ENCODE data around the gene ETV5.

Gene ETV5

GRCh38 chr3:186115239-186115996 lies 6.5 kb upstream of the ETV5 start:
- no peak overlapping the region for H3K4me3 ChIP-seq (ENCODE audit: low read depth, low read length)
- DNase-seq (ENCODE audit: low read depth) = no peak
- no peak for TF ChIP-seq CTCF (IDR thresholded peaks at IDR 0.05; ENCODE audit: insufficient read depth, low read depth, low read length, missing control alignments)

GRCh38 chr3:186110975-186111974 lies 2.4 kb upstream of the ETV5 start:
- no peak for TF ChIP-seq CTCF (IDR thresholded peaks at IDR 0.05; ENCODE audit: insufficient read depth, low read depth, low read length, missing control alignments)
- H3K4me3 ChIP-seq (ENCODE audit: low read depth, low read length) = no peak overlapping the region
- peak; percentile 32 for DNase-seq (ENCODE audit: low read depth)

GRCh38 chr3:186109897-186110803 lies 1.3 kb upstream of the ETV5 start:
- peak overlapping the region; percentile 79 for H3K4me3 ChIP-seq (ENCODE audit: low read depth, low read length)
- no peak for DNase-seq (ENCODE audit: low read depth)
- no peak for TF ChIP-seq CTCF (IDR thresholded peaks at IDR 0.05; ENCODE audit: insufficient read depth, low read depth, low read length, missing control alignments)

GRCh38 chr3:186108106-186108940 lies 566 bp downstream of the ETV5 start:
- H3K4me3 ChIP-seq (ENCODE audit: low read depth, low read length) = peak overlapping the region; percentile 66
- no peak for TF ChIP-seq CTCF (IDR thresholded peaks at IDR 0.05; ENCODE audit: insufficient read depth, low read depth, low read length, missing control alignments)
- peak; percentile 41 for DNase-seq (ENCODE audit: low read depth)

- DNase-seq (ENCODE audit: low read depth) = peak; percentile 62
- no peak for TF ChIP-seq CTCF (IDR thresholded peaks at IDR 0.05; ENCODE audit: insufficient read depth, low read depth, low read length, missing control alignments)
- H3K4me3 ChIP-seq (ENCODE audit: low read depth, low read length) = peak overlapping the region; percentile 66
Observed at GRCh38 chr3:186107215-186108105, 1.4 kb downstream of the ETV5 start.
